ENCODE results near the gene ZFPM1.

The ZFPM1 gene

GRCh38 chr16:88433632-88434352 is 19.3 kb upstream of the ZFPM1 start:
- in situ Hi-C loops (cut with MboI; ENCODE audit: low sequenced_read_pairs): no loop called here

- in situ Hi-C loops (cut with MboI; ENCODE audit: low sequenced_read_pairs): no loop called here
Observed at GRCh38 chr16:88434353-88434690, 18.8 kb upstream of the ZFPM1 start.

DNA sequence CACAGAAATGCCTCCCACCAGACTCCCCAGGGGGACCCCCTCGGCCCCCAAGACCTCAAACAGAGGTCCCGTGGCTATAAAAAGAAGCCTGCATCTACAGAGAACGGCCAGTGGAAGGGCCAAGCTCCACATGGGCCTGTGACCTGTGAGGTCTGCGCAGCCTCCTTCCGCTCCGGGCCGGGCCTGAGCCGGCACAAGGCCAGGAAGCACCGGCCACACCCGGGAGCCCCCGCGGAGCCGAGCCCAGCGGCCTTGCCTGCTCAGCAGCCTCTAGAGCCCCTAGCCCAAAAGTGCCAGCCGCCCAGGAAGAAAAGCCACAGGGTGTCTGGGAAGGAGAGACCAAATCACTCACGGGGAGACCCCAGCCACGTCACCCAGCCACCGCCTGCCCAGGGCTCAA is 18.3 kb upstream of the ZFPM1 start:
- in situ Hi-C loops (cut with MboI; ENCODE audit: low sequenced_read_pairs): no loop called here

- in situ Hi-C loops (cut with MboI; ENCODE audit: low sequenced_read_pairs): no loop called here
Observed at GRCh38 chr16:88435437-88436355, 17.4 kb upstream of the ZFPM1 start.

GRCh38 chr16:88436796-88437195 is 16.3 kb upstream of the ZFPM1 start:
- in situ Hi-C loops (cut with MboI; ENCODE audit: low sequenced_read_pairs): no loop called here

GRCh38 chr16:88437367-88437964 is 15.6 kb upstream of the ZFPM1 start:
- in situ Hi-C loops (cut with MboI; ENCODE audit: low sequenced_read_pairs): no loop called here

GRCh38 chr16:88438084-88438870 is 14.8 kb upstream of the ZFPM1 start:
- in situ Hi-C loops (cut with MboI; ENCODE audit: low sequenced_read_pairs): no loop called here

GRCh38 chr16:88439016-88439415 is 14.1 kb upstream of the ZFPM1 start:
- in situ Hi-C loops (cut with MboI; ENCODE audit: low sequenced_read_pairs): no loop called here

DNA sequence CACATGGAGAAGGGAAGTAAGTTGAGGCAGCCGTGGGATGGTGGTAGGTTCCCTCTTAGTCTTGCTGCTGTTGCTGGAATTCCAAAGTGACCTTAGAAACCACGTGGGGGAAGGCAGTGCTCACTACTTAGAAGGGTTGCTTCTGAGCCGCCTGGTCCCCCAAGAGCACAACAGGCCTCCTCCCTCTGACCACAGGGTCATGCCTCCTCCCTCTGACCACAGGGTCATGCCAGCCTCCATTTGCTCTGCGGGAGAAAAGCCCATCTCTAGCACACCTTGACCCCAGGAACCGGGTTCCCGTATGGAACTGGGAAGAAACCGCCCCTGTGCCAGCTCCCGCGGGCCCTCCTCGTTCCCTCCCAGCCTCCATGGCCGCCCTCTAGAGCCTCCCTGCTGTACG is 13.4 kb upstream of the ZFPM1 start:
- in situ Hi-C loops (cut with MboI; ENCODE audit: low sequenced_read_pairs): no loop called here

DNA sequence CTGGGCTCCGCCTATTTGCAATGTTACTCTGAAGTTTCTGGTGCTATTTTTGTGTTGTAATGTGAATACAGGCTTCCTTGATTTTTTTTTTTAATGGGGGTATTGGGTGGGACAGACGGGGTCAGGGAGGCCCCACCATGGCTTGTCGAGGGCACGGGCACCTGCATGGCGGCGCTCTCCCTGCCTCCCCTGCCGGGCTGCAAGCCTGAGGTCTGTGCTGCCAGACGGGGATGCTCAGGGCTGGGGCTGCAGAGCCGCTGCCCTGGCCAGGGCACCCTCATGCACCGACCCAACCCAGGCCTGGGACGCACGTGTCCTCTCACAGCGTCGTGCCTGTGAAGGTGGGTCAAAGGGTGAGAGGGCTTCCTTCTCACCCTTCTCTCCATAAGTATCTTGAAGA is 13.0 kb upstream of the ZFPM1 start:
- in situ Hi-C loops (cut with MboI; ENCODE audit: low sequenced_read_pairs): no loop called here

DNA sequence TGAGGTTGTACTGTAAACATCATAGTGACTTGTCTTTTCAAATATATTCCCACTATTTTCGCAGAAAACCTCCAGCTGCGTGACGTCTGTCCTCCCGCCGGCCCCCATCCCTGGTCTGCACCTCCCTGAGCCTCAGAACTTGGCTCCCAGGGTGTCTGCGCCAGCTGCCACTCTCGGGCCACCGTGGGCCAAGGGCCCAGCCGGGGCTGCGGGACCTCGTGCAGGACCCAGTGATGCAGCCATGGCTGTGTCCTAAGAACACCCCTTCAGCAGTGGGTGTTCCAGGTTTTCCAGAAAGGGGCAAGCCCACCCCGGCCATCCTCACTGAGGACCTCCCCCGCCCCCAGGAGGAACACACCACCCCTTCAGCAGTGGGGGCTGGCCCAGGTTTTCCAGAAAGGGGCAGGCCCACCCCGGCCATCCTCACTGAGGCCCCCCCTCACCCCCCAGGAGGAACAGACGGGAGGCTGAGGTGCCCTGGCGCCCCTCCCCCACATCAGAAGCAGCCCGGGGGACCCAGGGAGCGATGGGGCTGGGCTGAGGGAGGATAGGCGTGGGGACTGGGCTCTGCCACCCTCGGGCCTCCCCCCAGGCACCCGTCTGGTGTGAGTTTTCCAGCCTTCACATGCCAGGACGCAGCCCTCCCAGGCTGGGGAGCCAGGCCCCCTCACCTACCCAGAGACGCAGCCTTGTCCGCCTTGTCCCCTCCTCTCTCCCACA is 12.2 kb upstream of the ZFPM1 start:
- in situ Hi-C loops (cut with MboI; ENCODE audit: low sequenced_read_pairs): no loop called here

DNA sequence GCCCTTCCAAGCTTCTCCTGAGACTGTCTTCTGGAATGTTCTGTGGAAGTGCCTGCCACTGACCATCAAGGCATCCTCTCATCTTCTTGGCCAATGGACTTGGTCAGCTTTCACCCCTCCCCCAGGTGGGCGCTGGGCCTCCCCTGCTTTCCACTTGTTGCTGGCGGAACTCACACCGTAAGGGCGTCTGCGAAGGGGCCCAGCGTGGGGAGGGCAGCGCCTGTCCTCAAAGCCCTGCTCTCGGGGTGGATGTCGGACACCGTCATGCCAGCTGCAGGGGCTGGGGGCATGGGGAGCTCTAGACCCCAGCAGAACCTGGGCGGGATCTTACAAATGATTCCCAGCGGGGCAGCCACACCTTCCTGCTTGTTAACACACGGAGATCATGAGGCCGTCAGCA is 11.6 kb upstream of the ZFPM1 start:
- in situ Hi-C loops (cut with MboI; ENCODE audit: low sequenced_read_pairs): no loop called here

- in situ Hi-C loops (cut with MboI; ENCODE audit: low sequenced_read_pairs): no loop called here
Observed at GRCh38 chr16:88442383-88442726, 10.7 kb upstream of the ZFPM1 start.

- in situ Hi-C loops (cut with MboI; ENCODE audit: low sequenced_read_pairs): no loop called here
Observed at GRCh38 chr16:88442727-88443576, 10.1 kb upstream of the ZFPM1 start.

DNA sequence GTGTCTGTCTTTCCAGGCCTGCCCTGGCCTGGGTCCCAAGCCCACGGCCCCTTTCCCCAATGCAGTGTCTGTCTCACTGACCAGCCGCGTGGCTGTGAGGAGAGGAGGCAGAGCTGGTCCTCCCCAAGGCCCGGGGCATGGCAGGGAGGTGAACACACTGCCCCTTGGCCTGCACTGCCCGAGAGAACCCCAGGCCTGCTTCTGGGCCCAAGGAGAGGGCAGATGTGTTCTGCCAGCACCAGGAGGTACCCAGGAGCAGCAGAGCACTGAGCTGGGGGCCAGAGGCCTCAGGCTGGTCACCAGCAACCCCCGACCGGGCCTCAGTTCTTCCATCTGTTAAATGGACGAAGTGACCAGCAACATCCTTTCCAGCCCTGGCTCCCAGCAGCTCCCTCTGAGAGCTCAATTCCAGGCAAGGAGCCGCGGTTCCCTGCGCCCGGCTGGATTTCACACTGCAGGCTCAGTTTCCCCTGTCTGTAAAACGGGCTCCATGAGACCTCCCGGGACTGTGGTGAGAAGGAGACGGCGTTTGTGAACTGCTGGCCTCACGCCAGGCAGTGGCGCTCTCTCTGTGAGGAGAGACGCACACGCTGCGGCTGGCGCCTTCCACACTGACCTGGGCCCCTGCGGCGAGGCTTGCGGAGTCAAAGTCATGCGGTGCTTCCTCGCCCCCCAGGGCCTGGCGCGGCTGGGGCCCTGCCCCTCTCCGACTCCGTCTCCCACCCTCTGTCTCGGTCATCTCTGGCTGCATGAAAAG is 8.1 kb upstream of the ZFPM1 start:
- in situ Hi-C loops (cut with MboI; ENCODE audit: low sequenced_read_pairs): no loop called here

GRCh38 chr16:88445583-88445960 is 7.5 kb upstream of the ZFPM1 start:
- in situ Hi-C loops (cut with MboI; ENCODE audit: low sequenced_read_pairs): no loop called here

DNA sequence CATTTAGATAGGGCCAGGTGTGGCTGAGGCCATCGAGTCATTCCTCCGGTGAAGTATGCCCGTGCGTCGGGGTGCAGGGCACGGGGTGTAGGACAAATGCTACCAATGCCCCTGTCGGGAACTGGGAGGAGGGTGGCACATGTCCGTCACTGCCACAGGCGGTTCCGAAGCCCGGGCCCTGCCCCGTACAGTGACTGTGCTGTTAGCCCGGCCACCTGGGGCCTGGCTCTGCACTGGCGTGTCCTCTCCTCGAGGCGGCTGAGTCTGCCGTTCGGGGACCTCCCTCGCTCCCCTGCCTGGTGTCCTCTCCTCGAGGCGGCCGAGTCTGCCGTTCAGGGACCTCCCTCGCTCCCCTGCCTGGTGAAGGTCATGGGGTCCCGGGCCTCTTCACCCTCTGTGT is 7.0 kb upstream of the ZFPM1 start:
- in situ Hi-C loops (cut with MboI; ENCODE audit: low sequenced_read_pairs): no loop called here

DNA sequence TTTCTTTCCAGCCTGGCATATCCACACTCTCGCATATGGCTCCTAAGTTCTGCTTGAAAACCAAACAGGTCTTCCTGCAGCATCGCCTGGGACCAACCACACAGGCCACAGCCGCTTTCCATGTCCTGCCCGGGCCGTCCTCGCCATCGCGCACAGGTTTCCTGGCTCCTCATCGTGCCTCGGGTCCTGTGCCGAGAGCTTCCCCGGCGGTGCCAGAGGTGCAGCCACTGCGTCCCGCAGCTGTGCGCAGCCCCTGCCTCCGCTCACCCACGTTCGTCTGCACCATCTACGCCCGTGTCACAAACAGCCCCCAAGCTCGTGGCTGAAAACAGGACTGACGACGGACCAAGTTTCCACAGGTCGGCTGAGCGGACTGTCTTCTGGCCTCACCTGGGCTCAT is 6.3 kb upstream of the ZFPM1 start:
- in situ Hi-C loops (cut with MboI; ENCODE audit: low sequenced_read_pairs): no loop called here

GRCh38 chr16:88447881-88448280 is 5.2 kb upstream of the ZFPM1 start:
- in situ Hi-C loops (cut with MboI; ENCODE audit: low sequenced_read_pairs): no loop called here
